Raji (cell line): ENCODE data around the gene JARID2.

Experiments used
- POLR2A ChIP-seq: IDR thresholded peaks from 2 replicates; pipeline ENCODE4 v1.6.1; 2011; ENCODE audit warnings: low read depth, low read length, control low read depth; ENCODE audit not compliant: insufficient read depth

The JARID2 gene

DNA sequence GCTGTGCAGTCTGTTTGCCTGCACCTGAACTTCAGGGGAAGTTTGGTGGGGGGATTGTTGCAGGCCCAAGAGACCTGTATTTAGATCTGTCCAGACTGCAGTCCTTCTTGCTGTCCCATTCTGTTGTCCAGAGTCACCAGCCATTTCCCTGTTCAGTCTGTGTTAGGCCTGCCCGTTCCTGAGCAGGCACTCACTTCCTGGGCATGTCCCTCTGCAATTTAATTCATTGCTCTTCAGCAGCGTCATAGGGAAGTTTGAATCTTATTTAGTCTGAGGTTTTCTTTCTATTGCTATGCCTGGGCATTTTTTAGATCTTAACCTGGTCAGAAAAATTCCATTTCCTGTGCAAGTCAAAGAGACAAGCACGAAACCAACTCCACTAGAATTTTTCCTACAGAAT is 226.8 kb downstream of the JARID2 start:
- TF ChIP-seq POLR2A: no peak

DNA sequence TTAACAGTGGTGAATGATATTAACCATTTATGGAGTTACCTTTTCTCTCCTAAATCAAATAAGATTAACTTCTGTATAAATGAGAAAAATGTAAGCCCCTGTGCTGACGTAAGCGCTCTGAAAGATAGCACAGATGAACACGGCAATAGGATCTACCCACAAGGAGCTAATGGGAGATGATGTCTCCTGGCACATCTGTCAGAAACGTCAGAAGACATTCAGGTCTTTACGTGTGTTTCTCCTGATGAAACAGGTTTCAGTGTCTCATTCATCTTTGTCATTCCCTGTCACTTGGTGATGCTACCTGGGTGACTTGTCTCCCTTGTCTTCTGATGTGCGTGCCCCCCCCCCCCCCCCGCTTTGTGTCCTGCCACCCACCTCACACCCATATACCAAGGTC is 227.3 kb downstream of the JARID2 start:
- no peak for TF ChIP-seq POLR2A

GRCh38 chr6:15473741-15474161 is 227.9 kb downstream of the JARID2 start:
- no peak for TF ChIP-seq POLR2A

- TF ChIP-seq POLR2A: no peak
Measured at GRCh38 chr6:15474196-15474595, 228.3 kb downstream of the JARID2 start.

- no peak for TF ChIP-seq POLR2A
Measured at GRCh38 chr6:15475261-15475660, 229.4 kb downstream of the JARID2 start.

DNA sequence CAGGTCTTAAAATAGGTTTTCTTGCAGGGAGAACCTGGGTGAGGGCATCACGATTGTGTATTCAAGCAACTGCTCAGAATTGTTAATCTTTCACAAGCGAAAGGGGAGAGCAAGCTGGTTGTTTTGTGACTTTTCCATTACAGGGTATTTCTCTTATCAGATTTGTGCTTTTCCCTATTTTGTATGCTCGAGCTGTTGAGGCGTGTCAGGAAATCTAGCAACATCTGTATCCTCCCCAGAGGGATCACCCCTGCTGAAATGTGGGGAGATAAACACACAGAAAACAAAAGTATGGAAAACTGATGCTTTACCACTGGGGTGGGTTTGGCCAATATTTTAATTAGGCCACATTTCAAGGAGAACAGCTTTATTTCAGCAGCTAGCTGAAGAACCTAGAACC is 230.0 kb downstream of the JARID2 start:
- no peak for TF ChIP-seq POLR2A

- TF ChIP-seq POLR2A: no peak
Measured at GRCh38 chr6:15476631-15477380, 230.9 kb downstream of the JARID2 start.

GRCh38 chr6:15477746-15478145 is 231.9 kb downstream of the JARID2 start:
- no peak for TF ChIP-seq POLR2A

DNA sequence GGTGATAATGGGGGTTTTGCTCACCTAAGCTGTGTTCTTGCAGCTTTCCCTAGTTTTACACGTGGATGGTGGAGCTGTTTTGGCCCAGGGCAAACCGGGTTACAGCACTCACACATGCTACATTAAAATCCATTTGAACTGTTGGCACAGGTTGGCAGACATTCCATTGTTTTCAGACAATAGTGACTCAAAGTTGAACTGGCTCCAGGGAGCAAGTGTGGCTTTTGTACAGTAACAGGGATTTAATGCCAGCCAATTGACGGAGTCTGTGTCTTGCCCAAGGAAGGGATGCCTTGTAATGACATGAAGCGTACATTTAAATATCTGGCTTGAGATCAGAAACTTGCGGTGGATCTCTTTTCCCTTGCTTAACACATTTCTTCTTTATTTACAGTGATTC is 233.9 kb downstream of the JARID2 start:
- TF ChIP-seq POLR2A: no peak

- no peak for TF ChIP-seq POLR2A
Measured at GRCh38 chr6:15480525-15480924, 234.7 kb downstream of the JARID2 start.

GRCh38 chr6:15481390-15482291 is 235.8 kb downstream of the JARID2 start:
- TF ChIP-seq POLR2A: no peak

DNA sequence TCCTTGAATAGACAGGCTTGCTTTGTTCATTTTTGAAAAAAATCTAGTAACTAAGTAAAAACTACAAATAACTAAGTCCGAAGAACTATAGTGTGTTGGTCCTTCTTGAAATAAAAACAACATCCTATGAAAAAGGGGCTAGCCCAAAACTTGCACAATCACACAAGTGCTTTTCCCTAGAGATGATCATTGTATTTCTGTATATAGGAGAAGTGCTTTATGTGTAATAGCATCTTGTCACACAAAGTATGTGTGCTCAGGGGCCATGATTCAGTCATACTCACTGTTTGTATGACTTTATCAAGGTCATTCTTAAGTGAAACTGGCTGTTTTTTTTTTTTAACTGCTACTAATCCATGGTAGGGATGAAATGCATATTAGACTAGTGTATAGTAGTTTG is 237.2 kb downstream of the JARID2 start:
- TF ChIP-seq POLR2A: no peak

GRCh38 chr6:15484140-15484539 is 238.3 kb downstream of the JARID2 start:
- TF ChIP-seq POLR2A: no peak

- TF ChIP-seq POLR2A: no peak
Measured at GRCh38 chr6:15484821-15485220, 239.0 kb downstream of the JARID2 start.

DNA sequence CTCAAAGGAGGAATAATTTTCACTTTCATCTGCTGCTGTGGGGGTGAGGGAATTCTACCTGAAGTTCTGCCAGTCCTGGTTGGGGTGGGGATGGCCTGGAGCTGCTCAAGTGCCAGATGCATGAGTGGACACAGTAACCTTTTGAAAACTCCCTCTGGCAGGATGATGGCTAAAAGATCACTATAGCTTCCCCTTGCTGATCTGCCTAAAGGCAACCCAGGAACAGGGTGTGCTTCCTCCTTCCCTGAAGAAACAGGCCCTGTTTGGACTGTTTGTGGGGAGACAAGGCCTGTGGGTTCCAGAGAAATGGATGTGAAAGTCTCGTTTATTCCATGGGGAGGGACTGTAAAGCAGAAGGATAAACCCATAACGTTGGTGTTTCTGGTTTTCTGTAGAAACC is 240.1 kb downstream of the JARID2 start:
- no peak for TF ChIP-seq POLR2A

DNA sequence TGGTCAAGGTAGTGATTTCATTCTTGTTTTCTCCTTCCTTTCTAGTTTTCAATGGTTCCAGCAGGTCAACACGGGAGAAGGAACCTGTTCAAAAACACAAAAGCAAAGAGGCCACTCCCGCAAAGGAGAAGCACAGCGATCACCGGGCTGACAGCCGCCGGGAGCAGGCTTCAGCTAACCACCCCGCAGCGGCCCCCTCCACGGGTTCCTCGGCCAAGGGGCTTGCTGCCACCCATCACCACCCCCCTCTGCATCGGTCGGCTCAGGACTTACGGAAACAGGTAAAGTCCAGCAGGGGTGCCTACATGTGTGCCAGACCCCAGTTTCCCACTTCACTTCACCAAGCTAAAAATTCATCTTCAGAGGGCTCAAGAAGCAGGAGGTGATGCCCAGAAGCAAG is 241.4 kb downstream of the JARID2 start:
- TF ChIP-seq POLR2A: no peak
